Endometrium (tissue), 2 donors: ENCODE results near the gene MYO5B.
"Not testable (repeated sequence)": the region's sequence is repeated elsewhere in the genome, so short reads cannot be mapped to it uniquely, and the experiment has no call there.

ENCODE experiments used
- FAIRE-seq: peaks from 2 replicates; lab custom pipeline; 2012; peaks lifted over from hg19 to GRCh38; lab: Jason Lieb, UNC
- donor health status: control.
- donor health status: control.

The MYO5B gene

DNA sequence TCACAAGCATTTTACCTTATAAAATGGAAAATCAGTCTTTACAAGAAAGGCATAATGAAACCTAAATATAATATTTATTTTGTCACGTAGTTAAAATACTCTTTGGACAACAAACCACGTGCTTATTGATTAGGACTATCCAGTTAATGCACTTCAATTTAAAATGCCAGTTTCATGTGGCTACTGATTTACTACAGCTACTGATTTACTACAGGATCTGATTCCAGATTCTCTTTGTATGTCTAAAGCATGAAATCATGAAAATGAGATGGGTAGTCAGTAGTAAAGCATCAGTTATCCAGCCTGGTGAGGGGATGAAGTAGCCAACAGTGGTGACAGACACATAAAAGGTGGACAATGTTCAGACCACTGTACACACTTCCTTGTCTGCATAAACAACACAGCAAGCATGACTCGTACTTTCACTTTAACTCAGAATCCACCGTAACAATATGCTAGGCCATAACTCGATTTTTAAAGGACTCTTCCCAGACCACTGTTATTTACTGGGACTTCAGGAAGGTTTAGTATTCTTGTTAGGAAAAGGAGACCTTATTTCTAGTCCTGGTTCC, 406.5 kb downstream of the MYO5B start:
- FAIRE-seq = no peak

DNA sequence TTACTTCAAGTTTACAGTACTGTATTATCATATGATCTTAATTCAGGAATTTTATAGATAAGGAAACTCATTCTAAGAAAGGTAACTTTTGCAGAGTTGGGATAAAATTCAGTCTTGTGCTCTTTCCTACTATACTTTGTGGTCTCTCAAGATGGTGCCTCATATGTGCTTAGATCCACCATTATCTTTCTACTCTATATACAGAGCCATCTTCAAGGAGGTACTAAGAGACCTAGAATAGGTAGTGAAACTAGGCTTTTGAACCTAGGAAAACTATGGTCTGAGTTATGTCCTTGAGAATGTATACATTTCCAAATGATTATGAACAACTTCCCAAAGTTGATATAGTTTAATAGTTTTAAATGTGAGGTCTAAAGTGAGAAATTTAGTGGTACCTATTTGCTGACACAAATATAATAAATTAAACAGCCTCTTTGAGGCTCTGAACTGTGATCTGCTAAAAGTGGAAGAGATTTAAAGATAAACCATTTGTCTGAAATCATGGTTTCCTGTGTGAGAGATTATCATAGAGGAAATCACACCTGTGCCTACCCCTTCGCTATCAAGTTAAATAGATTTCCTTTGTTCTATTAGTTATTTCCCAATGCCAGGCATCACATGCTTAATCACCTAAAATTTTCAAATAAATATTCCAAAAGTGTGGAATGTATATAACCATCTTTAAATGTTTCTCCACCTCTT, 408.8 kb downstream of the MYO5B start:
- no peak for FAIRE-seq

DNA sequence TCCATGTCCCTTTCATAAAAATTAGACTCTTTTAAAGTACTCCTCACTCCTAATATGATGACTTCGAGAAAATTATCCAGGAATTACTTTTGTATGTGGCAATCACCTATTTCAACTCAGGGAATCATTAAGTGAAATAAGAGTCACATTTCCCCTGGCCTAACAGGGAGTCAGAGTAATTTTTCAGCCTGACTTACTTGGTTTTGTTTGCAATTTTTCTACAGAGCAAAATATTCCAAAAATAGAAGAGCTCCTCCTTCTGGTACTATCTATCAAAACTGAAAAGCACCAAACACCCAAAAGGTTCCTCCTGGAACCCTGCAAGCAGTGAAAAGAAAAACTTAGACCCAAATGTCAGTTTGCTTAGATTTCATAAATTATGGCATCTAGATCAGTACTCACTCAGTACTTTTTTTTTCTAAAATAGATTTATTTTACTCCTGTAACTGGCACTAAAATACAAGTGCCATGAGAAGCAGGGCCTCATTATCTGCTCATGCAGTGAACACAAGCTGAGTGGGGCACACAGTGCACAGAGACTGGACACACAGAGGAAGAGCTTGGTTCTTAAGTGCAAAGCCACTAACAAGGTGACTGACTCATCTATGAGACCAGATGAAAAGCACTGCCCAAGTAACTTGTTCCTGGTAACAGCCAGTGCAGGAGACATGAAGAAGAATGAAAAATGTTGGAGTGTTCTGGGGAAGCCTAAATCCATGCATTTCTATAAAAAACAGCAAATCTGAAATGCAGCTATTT, 410.3 kb downstream of the MYO5B start:
- no peak for FAIRE-seq

DNA sequence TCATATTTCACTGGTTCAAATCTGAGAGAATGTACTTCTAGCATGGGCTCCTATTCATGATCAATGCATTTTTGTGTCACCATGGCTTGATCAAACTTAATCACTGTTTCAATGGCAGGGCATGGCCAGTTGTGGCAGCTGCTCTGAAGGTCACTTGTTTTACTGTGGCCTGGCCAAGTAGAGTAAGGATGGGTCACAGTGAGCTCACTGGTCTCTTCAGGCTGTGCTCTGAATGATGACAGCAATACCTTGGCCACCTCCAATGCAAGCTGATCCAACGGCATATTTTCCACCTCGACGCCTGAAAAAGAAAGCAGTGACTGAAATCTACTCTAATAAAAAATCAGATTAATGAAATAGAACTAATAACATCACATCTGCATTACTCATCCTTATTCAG, 411.3 kb downstream of the MYO5B start:
- not testable (repeated sequence) for FAIRE-seq

DNA sequence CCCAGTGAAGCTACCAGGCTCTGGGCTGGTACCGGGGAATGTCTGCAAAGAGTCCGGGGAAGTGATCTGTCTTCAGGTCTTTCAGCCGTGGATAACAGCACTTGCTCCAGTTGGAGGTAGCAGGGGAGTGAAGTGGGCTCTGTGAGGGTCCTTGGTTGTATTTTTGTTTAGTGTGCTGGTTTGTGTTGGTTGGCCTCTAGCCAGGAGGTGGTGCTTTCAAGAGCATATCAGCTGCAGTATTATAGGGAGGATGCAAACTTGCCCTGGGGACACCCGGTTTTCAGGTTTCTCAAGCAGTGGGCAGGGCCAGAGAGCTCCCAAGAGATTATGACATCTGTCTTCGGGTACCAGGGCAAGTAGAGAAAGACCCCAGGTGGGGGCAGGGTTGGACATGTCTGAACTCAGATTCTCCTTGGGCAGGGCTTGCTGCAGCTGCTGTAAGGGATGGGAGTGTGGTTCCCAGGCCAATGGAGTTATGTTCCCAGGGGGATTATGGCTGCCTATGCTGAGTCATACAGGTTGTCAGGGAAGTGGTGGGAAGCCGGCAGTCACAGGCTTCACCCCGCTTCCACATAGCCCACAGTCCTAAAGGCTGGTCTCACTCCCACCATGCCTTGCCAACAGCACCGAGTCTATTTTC, 416.0 kb downstream of the MYO5B start:
- FAIRE-seq = no peak
